Mucosa of descending colon (tissue), 3 donors: ENCODE results near the gene TGM3. TPM values are rescaled to one million over a fixed set of nuclear protein-coding genes. Genes with fewer than 3 reads are reported as not detected.

Experiments used
- ATAC-seq: fragments of 200-7000 bp; cut with Tn5 transposase; one replicate; pipeline ENCODE4 v1.9.1; 2020; ENCODE audit warnings: mild to moderate bottlenecking, moderate library complexity
- DNase-seq, 3 donors: peaks; one replicate each; pipeline ENCODE4 v3.0.0-alpha.2; 2020
- H3K36me3 ChIP-seq: fragments of 200-600 bp; one replicate; pipeline ENCODE4 v1.8.0; 2021; ENCODE audit warnings: low read depth, mild to moderate bottlenecking
- H3K4me1 ChIP-seq: fragments of 200-600 bp; one replicate; pipeline ENCODE4 v1.8.0; 2021; ENCODE audit warnings: low read depth, mild to moderate bottlenecking
- H3K4me3 ChIP-seq: fragments of 200-600 bp; one replicate; pipeline ENCODE4 v1.8.0; 2021; ENCODE audit warnings: mild to moderate bottlenecking
- H3K9me3 ChIP-seq: fragments of 200-600 bp; one replicate; pipeline ENCODE4 v1.8.0; 2021; ENCODE audit warnings: mild to moderate bottlenecking
- intact Hi-C, 2 donors: fragments of 100-400 bp; cut with DNase I in 1 of 2; cut with micrococcal nuclease in 1 of 2; formaldehyde crosslinking; loops; one replicate each; pipeline versions ENCODE4 v1.11.0 to v1.11.1; 2022; cut with DNase I, micrococcal nuclease
- total RNA-seq, 3 donors: library from RNA; stranded (reverse); fragmentation: NEBNext Ultra II Directional in 2 of 3; extraction: Animal tissue kit (Norgen Biotek cat#: 25700) in 2 of 3; gene quantifications; one replicate each; pipeline versions ENCODE4 v1.2.1 to v1.2.4, GENCODE V29; 2021 to 2023
- TF ChIP-seq, protein P1 (sequence below): fragments of 200-600 bp; IDR thresholded peaks from one replicate; pipeline ENCODE4 v1.8.0; 2022; ENCODE audit warnings: antibody characterized with exemption, mild to moderate bottlenecking
- donor health status: DM: no; HTN: no; CAD: no; lungs with moderate emphysema.
- donor health status: DM: no; HTN: no; CAD: no.
- donor health status: DM: no; HTN: yes; CAD: no.

TGM3 gene
- total RNA-seq, 3 donors from 2014 or later, result 0.09 to 0.84 (median 0.29) TPM

DNA sequence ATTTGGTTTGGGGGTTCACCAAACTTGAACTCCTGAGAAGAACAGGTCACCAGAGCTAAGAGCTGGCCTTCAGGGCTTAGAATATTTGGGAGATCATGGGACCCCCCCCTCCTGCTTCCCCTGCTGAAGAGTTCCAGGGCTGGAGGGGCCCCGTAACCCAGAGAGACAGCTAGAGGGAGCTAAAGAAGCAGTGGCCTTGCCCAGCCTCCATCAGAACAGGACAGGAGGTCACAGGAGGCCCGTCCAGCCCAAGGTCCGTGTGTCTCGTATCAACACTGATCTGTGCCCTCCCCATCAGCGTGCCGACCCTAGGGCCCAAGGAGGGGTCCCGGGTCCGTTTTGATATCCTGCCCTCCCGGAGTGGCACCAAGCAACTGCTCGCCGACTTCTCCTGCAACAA lies 44.3 kb downstream of the TGM3 start:
- intact Hi-C loops, result no loop called here
- no peaks in the 10 kb centered on the region for H3K36me3 ChIP-seq
- DNase-seq (no peak), ATAC-seq (no peak)
- no peak overlapping the region for H3K4me3 ChIP-seq
- H3K4me1 ChIP-seq, result no peaks in the 10 kb centered on the region
- TF ChIP-seq, protein P1, sequence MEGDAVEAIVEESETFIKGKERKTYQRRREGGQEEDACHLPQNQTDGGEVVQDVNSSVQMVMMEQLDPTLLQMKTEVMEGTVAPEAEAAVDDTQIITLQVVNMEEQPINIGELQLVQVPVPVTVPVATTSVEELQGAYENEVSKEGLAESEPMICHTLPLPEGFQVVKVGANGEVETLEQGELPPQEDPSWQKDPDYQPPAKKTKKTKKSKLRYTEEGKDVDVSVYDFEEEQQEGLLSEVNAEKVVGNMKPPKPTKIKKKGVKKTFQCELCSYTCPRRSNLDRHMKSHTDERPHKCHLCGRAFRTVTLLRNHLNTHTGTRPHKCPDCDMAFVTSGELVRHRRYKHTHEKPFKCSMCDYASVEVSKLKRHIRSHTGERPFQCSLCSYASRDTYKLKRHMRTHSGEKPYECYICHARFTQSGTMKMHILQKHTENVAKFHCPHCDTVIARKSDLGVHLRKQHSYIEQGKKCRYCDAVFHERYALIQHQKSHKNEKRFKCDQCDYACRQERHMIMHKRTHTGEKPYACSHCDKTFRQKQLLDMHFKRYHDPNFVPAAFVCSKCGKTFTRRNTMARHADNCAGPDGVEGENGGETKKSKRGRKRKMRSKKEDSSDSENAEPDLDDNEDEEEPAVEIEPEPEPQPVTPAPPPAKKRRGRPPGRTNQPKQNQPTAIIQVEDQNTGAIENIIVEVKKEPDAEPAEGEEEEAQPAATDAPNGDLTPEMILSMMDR, result no peak
- H3K9me3 ChIP-seq, result no peaks in the 10 kb centered on the region

DNA sequence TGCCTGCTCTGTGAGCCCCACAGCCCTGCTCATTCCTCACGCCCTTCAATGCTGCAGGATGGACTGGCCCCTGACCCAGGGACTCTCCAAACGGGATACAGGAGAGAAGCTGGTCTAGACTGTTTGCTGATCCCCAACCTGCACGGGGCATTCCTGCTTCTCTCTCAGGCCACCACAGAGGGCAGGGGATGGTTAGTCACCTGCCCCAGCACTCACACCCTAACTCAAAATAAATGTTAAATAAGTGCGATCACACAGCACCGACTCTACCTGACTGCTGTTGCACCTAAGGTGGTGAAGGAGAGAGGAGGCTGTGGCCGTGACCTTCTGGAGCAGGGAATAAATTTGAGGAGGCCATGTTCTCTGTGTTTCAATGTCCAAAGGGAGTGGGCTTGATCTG lies 45.0 kb downstream of the TGM3 start:
- DNase-seq (no peak), ATAC-seq (no peak)
- no peaks in the 10 kb centered on the region for H3K4me1 ChIP-seq
- TF ChIP-seq, protein P1, result no peak
- no peaks in the 10 kb centered on the region for H3K36me3 ChIP-seq
- no peak overlapping the region for H3K4me3 ChIP-seq
- intact Hi-C loops, result no loop called here
- H3K9me3 ChIP-seq, result no peaks in the 10 kb centered on the region

DNA sequence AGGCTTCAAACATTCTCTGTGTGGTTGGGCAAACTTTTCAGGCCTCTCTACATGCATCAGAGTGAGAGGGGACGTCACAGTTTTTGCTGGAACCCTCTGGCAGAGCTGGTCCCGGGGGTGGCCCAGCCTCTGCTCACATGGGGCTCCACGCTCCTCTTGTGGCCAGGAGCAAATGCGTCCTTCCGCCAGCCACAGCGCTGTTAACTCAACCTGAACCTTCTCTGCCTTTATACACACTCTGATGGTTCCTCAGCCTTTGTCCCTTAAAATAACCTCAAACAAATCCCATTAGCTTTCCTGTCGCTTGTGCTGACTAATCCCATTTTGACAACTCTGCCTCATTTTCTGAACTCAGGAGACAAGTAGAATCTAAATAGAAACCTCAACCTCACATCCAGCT lies 45.5 kb downstream of the TGM3 start:
- intact Hi-C loops, result no loop called here
- DNase-seq (no peak), ATAC-seq (no peak)
- TF ChIP-seq, protein P1, result no peak
- Histone ChIP-seq H3K36me3 (no peaks in the 10 kb centered on the region), H3K4me1 (no peaks in the 10 kb centered on the region), H3K9me3 (no peaks in the 10 kb centered on the region), H3K4me3 (no peak overlapping the region)

DNA sequence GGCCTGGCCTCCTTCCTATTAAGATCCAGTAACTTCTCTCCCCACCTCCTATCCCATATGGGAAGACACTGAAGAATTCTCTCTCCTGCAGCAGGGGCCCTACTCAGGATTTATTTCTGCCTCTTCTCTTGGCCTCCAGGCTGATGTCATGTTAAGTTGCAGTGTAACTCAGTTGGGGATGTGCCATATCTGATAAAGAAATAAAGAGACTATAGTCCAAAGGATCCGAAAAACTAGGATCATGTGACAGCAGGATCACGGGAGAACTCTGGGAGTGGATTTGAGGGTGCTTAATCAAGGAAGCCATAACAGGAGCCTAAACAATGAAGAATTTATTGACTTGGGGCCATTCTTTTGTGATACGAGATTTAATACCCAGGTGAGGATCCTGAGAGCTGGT lies 46.4 kb downstream of the TGM3 start:
- Histone ChIP-seq H3K4me1 (no peaks in the 10 kb centered on the region), H3K36me3 (no peaks in the 10 kb centered on the region), H3K9me3 (no peaks in the 10 kb centered on the region), H3K4me3 (no peak overlapping the region)
- ATAC-seq, result no peak
- TF ChIP-seq, protein P1, result no peak
- DNase-seq, result no peak
- intact Hi-C loops, result no loop called here

DNA sequence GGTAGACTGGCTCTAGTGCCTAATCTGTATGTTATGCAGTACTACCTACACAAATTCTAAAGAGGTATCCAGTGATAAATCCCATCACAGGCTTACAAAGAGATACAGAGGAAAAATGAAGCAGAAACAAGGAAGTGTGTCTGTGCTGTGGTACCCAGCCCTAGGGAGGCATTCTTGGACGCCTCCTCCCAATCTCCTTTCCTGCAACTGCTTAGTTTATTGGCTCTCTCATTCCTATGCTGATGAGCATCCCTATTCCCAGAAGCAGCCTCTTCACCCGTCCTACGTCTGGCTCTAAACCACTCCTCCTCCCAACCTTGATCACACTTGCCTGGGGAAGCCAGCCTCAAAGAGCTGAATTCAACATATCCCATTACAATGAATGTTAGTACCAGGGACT lies 50.4 kb downstream of the TGM3 start:
- H3K4me3 ChIP-seq, result no peak overlapping the region
- intact Hi-C loops, result no loop called here

More for the DNA sequence above, 50.4 kb downstream of the TGM3 start:
- DNase-seq (no peak), ATAC-seq (no peak)
- H3K36me3 ChIP-seq, result no peaks in the 10 kb centered on the region
- TF ChIP-seq, protein P1, result no peak
- H3K9me3 ChIP-seq, result no peaks in the 10 kb centered on the region
- no peaks in the 10 kb centered on the region for H3K4me1 ChIP-seq
